Measurements from ENCODE around the gene RFX2. TPM values are rescaled to one million over a fixed set of nuclear protein-coding genes. Genes with fewer than 3 reads are reported as not detected.
"Not testable (repeated sequence)": the region's sequence is repeated elsewhere in the genome, so short reads cannot be mapped to it uniquely, and the experiment has no call there.

The RFX2 gene
- total RNA-seq, 1 donor from 2014 or later, result 7.9 TPM

DNA sequence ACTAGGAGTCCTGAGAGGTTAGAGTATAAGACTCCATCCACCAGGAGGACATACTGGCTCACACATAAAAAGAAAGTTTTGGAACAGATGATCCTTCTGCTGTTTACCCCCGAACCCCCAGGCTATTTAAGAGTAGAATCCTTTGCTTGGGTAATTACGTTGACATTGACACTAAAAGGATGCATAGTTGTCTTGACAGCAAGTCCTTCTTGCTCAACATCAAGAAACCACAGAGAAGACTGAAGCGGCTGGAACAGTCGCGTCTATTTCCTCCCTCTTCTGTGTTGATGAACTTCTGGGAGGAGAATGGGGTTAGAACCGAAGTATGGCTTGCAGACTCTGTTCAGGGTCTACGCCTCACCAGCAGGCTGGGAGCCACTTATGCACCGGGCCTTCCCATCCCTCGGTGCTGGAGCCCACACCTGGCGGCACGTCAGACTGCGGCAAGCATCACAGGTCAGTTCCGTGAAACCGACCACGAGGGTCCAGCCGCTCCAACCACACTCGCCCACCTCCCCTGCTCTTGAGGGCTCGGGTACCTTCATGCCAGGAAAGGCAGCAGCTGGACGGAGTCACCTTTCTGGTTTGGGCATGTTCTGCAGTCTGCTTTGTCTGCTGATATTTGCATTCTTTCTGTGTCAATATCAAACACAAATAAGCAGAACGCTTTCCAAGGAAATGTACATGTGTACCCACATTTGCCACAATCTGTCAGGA, 90.0 kb downstream of the RFX2 start:
- DNase-seq (ENCODE audit: extremely low read depth, low read depth, low spot score), result no peak

DNA sequence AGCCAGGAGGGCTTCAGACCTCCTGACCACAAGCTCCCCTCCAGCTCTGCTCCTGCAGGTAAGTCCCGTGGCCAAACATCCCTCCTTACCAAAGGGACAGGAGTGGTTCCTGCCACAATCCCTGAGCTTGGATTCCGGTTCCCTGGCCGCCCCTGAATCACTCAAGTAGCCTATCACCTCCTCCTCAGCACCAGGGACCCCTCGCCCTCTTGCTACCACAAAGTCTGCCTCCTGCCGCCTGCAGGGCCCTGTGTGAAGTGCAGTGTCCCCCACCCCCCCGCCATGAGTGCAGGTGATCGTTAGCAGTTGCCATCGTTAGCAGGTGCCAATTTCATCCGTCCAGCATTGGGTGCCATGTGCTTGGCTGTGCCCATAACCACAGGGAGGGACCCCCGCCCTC, 91.5 kb downstream of the RFX2 start:
- no peak for DNase-seq (ENCODE audit: extremely low read depth, low read depth, low spot score)

- DNase-seq (ENCODE audit: extremely low read depth, low read depth, low spot score), result no peak
These were observed 92.7 kb downstream of the RFX2 start for GRCh38 chr19:6017576-6017975.

GRCh38 chr19:6015841-6016545, 94.3 kb downstream of the RFX2 start:
- DNase-seq (ENCODE audit: extremely low read depth, low read depth, low spot score), result no peak

DNA sequence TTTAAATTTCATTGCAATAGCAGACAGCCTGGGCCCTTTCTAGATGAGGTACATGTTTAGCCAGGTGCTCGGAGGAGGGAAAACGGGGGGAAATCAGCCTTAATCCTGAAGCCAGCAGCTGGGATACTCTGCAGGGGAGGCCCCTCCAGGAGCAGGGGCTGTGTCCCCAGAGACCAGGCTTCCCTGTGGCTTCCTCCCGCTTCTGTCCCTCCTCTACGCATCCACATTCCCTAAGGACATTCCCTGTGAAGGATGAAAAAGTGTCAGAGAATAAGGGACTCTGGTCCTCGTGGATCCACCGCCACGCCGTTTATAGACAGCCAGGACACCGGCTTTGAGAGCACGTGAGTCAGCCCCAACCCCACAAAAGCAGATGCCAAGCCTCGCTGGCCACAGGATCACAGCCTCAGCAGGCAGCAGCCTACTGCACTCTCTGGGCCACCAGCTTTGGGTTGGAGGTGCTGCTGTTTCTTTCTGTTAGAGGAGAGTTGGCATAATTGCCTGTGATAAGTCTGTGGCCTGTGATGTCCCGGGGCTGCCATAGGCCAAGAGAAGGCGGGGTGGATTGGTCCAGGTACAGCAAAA, 95.7 kb downstream of the RFX2 start:
- DNase-seq (ENCODE audit: extremely low read depth, low read depth, low spot score), result no peak

- no peak for DNase-seq (ENCODE audit: extremely low read depth, low read depth, low spot score)
These were observed 97.7 kb downstream of the RFX2 start for GRCh38 chr19:6012426-6013170.

DNA sequence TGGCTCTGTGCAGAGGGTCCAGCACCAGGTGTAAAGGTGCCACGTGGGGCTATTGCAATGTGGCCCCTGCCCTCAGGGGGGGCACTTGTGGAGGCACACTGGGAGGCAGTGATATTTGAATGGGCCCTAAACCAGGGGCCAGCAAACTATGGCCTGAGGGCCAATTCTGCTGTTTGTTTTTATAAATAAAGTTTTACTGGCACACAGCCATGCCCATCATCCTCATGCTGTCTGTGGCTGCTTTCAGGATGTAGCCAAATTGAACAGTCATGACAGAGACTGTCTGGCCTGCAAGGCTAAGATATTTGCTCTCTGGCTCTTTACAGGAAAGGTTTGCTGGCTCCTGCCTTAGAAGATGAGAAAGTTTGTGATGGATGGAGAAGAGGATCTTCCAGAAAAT, 98.5 kb downstream of the RFX2 start:
- no peak for DNase-seq (ENCODE audit: extremely low read depth, low read depth, low spot score)

- DNase-seq (ENCODE audit: extremely low read depth, low read depth, low spot score), result no peak
These were observed 99.1 kb downstream of the RFX2 start for GRCh38 chr19:6011206-6011605.

DNA sequence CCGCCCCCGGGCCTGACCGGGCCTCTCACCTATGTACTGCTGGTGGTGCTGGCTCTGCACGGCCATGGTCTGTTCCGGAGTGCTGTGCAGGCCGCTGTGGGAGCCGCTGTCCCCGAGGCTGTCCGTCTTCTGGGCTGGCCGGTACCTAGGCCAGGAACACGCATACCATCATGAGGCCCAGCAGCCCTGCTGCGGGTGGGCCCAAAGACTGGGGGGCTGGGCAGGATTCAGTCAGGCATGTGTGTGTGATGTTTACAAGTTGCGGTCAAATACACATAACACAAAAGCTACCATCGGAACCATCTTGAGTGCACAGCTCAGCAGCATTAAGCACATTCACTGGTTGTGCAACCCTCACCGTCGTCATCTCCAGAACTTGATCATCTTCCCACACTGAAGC, 100.2 kb downstream of the RFX2 start:
- no peak for DNase-seq (ENCODE audit: extremely low read depth, low read depth, low spot score)

DNA sequence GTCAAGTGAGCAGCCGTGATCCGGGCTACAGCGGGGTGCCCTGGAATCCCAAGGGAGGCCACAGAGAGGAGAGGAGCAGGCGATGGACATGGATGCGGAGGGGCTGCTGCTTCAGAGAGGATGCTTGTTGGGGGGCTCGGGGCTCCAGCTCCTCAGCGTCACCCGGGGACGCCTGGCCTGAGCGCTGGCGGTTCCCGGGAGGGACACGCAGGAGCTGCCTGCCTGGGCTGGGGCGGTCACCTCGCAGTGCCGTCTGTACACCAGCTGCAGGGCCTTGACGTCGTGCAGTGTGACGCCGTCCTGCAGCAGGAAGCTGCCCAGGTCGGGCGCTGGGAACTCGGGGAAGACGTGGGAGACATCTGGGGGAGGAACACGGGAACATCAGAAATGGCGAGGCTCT, 102.4 kb downstream of the RFX2 start:
- DNase-seq (ENCODE audit: extremely low read depth, low read depth, low spot score), result no peak

GRCh38 chr19:6006896-6007295, 103.4 kb downstream of the RFX2 start:
- DNase-seq (ENCODE audit: extremely low read depth, low read depth, low spot score), result no peak

- not testable (repeated sequence) for DNase-seq (ENCODE audit: extremely low read depth, low read depth, low spot score)
These were observed 104.2 kb downstream of the RFX2 start for GRCh38 chr19:6006070-6006446.

GRCh38 chr19:6005321-6006069, 104.8 kb downstream of the RFX2 start:
- no peak for DNase-seq (ENCODE audit: extremely low read depth, low read depth, low spot score)

DNA sequence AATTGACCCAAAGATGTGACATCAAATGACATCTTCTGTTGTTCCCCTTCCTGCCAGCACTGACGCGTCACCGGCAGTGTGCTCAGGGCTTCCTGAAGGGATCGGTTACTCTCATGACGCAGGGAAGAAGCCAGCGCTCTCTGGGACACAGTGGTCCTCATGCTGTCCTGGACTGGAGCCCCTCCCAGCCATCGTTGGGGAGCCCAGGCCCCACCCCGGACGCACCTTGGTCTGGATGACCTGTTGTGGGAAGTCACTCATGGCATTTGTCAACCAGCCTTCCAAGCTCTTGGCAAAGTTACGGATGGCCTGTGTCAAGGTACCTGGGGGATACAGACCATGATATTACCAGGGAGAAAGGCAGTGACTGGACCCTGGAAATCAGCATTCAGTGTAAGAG, 106.3 kb downstream of the RFX2 start:
- no peak for DNase-seq (ENCODE audit: extremely low read depth, low read depth, low spot score)

- DNase-seq (ENCODE audit: extremely low read depth, low read depth, low spot score), result no peak
These were observed 107.7 kb downstream of the RFX2 start for GRCh38 chr19:6002591-6002990.

GRCh38 chr19:6000228-6000847, 110.0 kb downstream of the RFX2 start:
- no peak for DNase-seq (ENCODE audit: extremely low read depth, low read depth, low spot score)

GRCh38 chr19:5999693-6000092, 110.6 kb downstream of the RFX2 start:
- no peak for DNase-seq (ENCODE audit: extremely low read depth, low read depth, low spot score)

GRCh38 chr19:5997371-5997770, 112.9 kb downstream of the RFX2 start:
- no peak for DNase-seq (ENCODE audit: extremely low read depth, low read depth, low spot score)

- DNase-seq (ENCODE audit: extremely low read depth, low read depth, low spot score), result no peak
These were observed 113.5 kb downstream of the RFX2 start for GRCh38 chr19:5996623-5997320.

DNA sequence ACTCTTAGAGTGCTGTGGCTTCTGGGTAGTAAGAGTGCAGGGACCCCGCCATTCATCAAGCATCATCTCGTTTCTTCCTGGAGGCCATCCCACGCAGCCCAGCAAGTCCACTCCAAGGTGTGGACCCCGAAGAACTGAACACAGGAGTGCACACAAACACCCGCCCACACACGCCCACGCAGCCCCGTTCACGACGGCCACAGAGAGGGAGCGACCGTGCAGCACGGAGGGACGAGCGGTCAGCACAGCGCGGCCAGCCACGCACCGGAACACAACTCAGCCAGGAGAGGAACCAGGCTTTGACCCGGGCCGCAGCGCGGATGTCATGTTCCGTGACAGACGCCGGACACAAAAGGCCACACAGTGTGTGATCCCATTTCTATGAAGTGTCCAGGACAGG, 114.2 kb downstream of the RFX2 start:
- no peak for DNase-seq (ENCODE audit: extremely low read depth, low read depth, low spot score)
